Midbrain (tissue), 1 donor: ENCODE data around the gene KANTR.

Experiments used
- DNase-seq: peaks from one replicate; lab custom pipeline; 2025; lab: John Stamatoyannopoulos, UW

The KANTR gene, protein sequence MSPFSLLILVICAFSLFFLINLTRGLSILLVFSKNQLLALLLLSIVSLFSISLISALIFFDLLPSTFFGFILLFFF

GRCh38 chrX:53093748-53094581 is at the start of gene KANTR:
Gene KANTR, plus strand, starts transcription at chrX:53094142. Its CDS starts 30,131 bp downstream, at chrX:53124273.
- peak; percentile 90 for DNase-seq

DNA sequence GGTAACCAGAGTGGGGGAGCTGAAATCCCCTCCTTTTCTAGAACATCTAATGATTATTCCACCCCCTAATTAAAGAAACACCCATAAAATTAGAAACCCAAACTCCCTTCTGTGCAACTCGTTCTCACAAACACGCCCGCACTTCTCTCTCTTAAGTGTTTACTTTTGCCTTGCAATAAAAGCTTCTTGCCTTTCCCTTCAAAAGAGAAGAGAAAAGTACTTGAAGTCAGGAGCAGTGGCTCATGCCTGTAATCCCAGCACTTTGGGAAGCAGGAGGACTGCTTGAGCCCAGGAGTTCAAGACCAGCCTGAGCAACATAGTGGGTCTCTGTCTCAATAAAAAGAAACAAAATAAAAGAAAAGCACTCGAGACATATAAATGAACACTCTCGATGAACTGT is 48.9 kb upstream of the KANTR start:
- DNase-seq = no peak

DNA sequence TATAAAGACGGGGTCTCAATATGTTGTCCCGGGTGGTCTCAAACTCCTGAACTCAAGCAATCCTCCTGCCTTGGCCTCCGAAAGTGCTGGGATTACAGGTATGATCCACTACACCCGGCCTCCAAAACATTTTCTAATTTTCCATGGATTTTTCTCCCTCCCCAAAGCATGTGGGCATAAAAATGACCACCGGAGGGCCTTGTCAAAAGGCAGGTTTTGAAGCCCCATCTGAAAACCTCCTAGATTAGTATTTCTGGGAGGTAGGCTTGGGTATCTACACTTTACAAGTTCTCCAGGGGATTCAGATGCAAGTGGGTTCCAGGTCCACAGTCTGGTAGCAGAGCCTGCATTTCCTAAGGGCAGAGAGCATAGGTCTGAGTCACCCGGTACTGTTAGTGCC is 46.7 kb upstream of the KANTR start:
- DNase-seq = no peak

DNA sequence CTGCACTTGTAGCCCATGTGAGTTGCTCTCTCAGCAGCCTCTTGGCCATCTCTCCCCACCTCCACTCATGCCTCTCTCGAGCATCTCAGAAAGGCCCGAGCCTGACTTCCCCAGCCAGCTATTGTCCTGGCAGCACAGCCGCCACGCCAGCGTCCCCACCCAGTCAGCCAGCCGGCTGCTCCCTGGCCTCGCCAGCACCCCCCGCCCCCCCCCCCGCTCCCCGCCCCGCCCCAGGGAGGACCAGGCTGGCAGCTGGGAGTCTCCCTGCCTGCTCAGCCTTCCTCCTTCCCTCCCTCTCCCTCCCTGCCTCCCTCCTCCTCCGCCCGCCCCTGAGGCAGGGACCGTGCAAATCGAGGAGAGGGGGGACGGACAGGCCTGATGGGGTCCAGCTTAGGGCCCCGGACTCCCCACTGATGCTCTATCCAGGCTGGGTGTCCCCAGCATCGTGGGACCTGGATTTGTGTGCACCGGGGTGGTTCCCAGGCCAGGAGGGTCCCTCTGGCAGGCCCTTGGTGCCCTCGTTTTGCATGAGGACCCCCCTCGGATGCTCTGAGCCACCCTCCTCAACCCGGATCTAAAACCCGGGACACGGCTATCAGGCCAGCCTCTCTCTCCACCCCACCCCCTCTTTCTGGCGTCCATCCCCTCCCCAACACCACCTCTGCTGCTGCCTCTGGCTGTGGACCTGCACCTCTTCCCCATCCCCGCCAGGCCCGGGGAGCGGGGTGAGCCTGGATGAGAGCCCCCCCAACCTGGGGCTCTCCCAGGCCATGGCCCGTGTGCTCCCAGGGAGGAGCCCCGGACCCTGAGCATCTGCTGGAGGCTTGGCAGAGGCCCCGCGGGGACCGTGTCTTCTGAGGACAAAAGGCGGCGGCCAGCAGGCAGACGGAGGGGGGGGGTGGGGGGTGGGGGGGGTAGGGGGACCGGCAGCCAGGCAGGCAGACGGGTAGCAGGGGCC is 45.5 kb upstream of the KANTR start, which contains the start of gene GPR173:
GPR173 (plus strand) TSS at position 621 of the 958 bp plus-strand sequence. CDS start 27,833 bp downstream, outside the sequence.
- peak; percentile 50 for DNase-seq

- DNase-seq = no peak
Measured at GRCh38 chrX:53049127-53049517, 44.8 kb upstream of the KANTR start.

DNA sequence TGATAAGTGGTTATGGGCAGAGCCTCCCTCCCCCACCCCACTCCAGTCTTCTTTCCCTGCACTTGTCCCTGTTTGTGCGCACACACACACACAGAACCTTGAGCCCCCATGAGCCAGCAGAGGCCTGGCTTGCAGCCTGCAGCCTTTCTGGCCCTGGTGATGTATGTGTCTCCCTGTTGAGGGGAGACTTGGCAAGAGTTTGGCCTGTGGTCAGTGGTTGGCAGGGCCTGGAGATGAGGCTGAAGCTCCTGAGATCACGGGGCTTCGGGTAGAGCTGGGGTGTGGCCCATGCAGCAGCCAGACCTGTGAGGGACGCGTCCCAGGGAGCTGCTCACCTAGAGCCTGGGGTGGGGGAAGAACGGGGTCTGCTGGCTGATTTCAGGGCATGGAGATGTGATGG is 43.1 kb upstream of the KANTR start:
- DNase-seq = no peak

- DNase-seq = no peak
Measured at GRCh38 chrX:53055244-53055849, 38.6 kb upstream of the KANTR start.

GRCh38 chrX:53056292-53056691 is 37.6 kb upstream of the KANTR start:
- no peak for DNase-seq

GRCh38 chrX:53065104-53065503 is 28.8 kb upstream of the KANTR start:
- no peak for DNase-seq

GRCh38 chrX:53071064-53071463 is 22.9 kb upstream of the KANTR start:
- DNase-seq = no peak

GRCh38 chrX:53071604-53072417 is 22.1 kb upstream of the KANTR start:
- DNase-seq = peak; percentile 73

DNA sequence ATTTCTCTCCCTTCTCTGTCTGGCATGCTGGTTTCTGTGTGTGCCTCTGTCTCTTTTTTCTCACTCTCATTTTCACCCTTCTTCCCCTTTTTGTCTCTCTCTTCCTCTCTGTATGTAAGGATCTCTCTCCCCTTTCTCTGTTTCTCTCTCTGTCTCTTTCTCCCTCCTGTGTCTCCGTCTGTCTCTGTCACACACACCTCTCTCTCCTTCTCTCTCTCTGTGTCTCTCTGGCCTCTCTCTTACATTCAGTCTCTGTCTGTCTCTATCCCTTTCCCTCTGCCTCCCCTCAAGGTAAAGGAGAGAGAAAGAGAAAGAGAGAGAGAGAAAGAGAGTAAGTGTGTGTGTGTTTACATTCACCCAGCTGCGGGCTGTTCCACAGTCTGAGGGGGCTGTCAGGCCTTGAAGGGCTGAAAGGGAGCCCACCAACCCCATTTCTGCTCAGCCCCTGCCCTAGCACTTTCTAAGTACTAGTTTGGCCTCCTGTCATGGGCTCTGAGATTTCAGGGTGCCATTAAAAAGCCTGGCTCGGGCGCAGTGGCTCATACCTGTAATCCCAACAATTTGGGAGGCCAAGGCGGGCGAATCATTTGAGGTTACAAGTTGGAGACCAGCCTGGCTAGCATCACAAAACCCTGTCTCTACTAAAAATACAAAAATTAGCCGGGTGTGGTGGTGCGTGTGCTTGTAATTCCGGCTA is 21.4 kb upstream of the KANTR start:
- DNase-seq = no peak

- no peak for DNase-seq
Measured at GRCh38 chrX:53073115-53073586, 20.8 kb upstream of the KANTR start.

DNA sequence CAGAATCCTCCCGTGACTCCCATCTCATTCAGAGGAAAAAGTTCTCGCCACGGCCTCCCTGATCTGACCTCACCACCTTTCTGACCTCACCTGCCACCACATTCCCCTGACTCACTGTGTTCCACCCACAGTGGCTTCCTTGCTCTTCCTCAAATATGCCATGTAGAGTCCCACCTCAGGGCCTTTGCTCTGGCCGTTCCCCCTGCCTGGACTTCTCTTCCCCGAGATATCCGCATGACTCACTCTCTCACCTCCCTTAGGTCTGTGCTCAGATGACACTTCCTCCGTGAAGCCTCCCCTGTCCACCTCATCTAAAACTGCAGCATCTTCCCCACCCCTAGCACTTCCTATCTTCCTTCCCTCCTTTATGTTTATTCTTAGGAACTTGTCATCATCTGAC is 18.9 kb upstream of the KANTR start:
- DNase-seq = no peak

- no peak for DNase-seq
Measured at GRCh38 chrX:53076671-53077070, 17.3 kb upstream of the KANTR start.

GRCh38 chrX:53077207-53078197 is 16.4 kb upstream of the KANTR start:
- DNase-seq = no peak

- no peak for DNase-seq
Measured at GRCh38 chrX:53078943-53079342, 15.0 kb upstream of the KANTR start.

GRCh38 chrX:53080628-53081580 is 13.0 kb upstream of the KANTR start:
- no peak for DNase-seq
